ENCODE data around the gene RPL27.

GRCh38 chr17:43051969-43052368 lies 53.8 kb downstream of the RPL27 start:
- no peak for TF ChIP-seq CTCF (IDR thresholded peaks at IDR 0.05; ENCODE audit: insufficient read depth, low read length, poor library complexity, severe bottlenecking)
- no peak for TF ChIP-seq EZH2phosphoT487 (conservative IDR thresholded peaks at IDR 0.05; ENCODE audit: low read length)
